ENCODE results near the gene NUDT17. TPM values are rescaled to one million over a fixed set of nuclear protein-coding genes. Genes with fewer than 3 reads are reported as not detected.

The NUDT17 gene
- total and polyA plus RNA-seq, 9 of the 15 experiments (the other 6 are each of a cell fraction or from before 2014, with no cell fraction given): 2.1 to 10.0 (median 6.1) TPM

- TF ChIP-seq ZBTB7A (IDR thresholded peaks at IDR 0.05; ENCODE audit: borderline replicate concordance, control insufficient read depth, low read depth, low read length) (no peak), ATF7 (IDR thresholded peaks at IDR 0.05) (0 out of 2 replicates have a peak, but pooled peaks have one; percentile 24), HDAC8 (tag; IDR thresholded peaks at IDR 0.05) (no peak), FIP1L1 (IDR thresholded peaks at IDR 0.05; ENCODE audit: low read depth, low read length, poor library complexity, severe bottlenecking) (no peak), DMBX1 (CRISPR knock-in tag; IDR thresholded peaks at IDR 0.05; ENCODE audit: borderline replicate concordance) (0 out of 2 replicates have a peak, but pooled peaks have one; percentile 47), ZNF224 (CRISPR knock-in tag; IDR thresholded peaks at IDR 0.05) (no peak), CXXC5 (CRISPR knock-in tag; IDR thresholded peaks at IDR 0.05) (0 out of 2 replicates have a peak, but pooled peaks have one; percentile 27), ZNF253 (CRISPR knock-in tag; conservative IDR thresholded peaks at IDR 0.05) (no peak), NELFE (IDR thresholded peaks at IDR 0.05; ENCODE audit: insufficient read depth, insufficient read length) (no peak), FOXK1 (CRISPR knock-in tag; IDR thresholded peaks at IDR 0.05; ENCODE audit: borderline replicate concordance) (no peak), NONO (IDR thresholded peaks at IDR 0.05; ENCODE audit: low read depth in 2 of 2, low read length in 1 of 2) (no peak), POLR2B (IDR thresholded peaks at IDR 0.05; ENCODE audit: low read depth, partially characterized antibody) (no peak), MCM7 (IDR thresholded peaks at IDR 0.05) (no peak), ZNF41 (CRISPR knock-in tag; conservative IDR thresholded peaks at IDR 0.05) (no peak), ATF3 (IDR thresholded peaks at IDR 0.05) (peak; percentile 48; the same call in 1 of the 2 replicates), ATF3 (CRISPR knock-in tag; conservative IDR thresholded peaks at IDR 0.05) (no peak), PHF20 (IDR thresholded peaks at IDR 0.05; ENCODE audit: partially characterized antibody) (no peak), MIER1 (IDR thresholded peaks at IDR 0.05; ENCODE audit: low read depth) (no peak), CBX8 (IDR thresholded peaks at IDR 0.05; ENCODE audit: borderline replicate concordance, extremely low read depth, low read depth, low read length, poor library complexity, severe bottlenecking) (no peak), SMARCB1 (IDR thresholded peaks at IDR 0.05; ENCODE audit: insufficient read length, low read depth) (no peak), ZNF695 (CRISPR knock-in tag; IDR thresholded peaks at IDR 0.05) (no peak), ZNF586 (CRISPR knock-in tag; conservative IDR thresholded peaks at IDR 0.05) (no peak), ZNF561 (CRISPR knock-in tag; conservative IDR thresholded peaks at IDR 0.05) (no peak), HDAC6 (IDR thresholded peaks at IDR 0.05; ENCODE audit: low read depth, low read length) (no peak), CEBPG (CRISPR knock-in tag; IDR thresholded peaks at IDR 0.05) (no peak), CEBPG (tag; conservative IDR thresholded peaks at IDR 0.05 in 1 of 2, IDR thresholded peaks at IDR 0.05 in 1 of 2) (peak in 1 of 2 experiments; percentile 69; a peak in 2 of 4 replicates), EGR1 (conservative IDR thresholded peaks at IDR 0.05) (no peak)
- TF ChIP-seq, protein P1, sequence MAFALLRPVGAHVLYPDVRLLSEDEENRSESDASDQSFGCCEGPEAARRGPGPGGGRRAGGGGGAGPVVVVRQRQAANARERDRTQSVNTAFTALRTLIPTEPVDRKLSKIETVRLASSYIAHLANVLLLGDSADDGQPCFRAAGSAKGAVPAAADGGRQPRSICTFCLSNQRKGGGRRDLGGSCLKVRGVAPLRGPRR (CRISPR knock-in tag; IDR thresholded peaks at IDR 0.05): no peak
- TF ChIP-seq, protein P2, sequence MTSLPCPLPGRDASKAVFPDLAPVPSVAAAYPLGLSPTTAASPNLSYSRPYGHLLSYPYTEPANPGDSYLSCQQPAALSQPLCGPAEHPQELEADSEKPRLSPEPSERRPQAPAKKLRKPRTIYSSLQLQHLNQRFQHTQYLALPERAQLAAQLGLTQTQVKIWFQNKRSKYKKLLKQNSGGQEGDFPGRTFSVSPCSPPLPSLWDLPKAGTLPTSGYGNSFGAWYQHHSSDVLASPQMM (CRISPR knock-in tag; IDR thresholded peaks at IDR 0.05): no peak
Observed at GRCh38 chr1:145828367-145829026, 16.9 kb upstream of the NUDT17 start (continued).
